ENCODE results near the gene SLC38A3. TPM values are rescaled to one million over a fixed set of nuclear protein-coding genes. Genes with fewer than 3 reads are reported as not detected.

The SLC38A3 gene
- total RNA-seq, 2 experiments from 2014 or later, result not detected

GRCh38 chr3:50189989-50190388, 15.1 kb upstream of the SLC38A3 start:
- ChIA-PET CTCF (interaction anchor here (0.6 to 3.7 kb wide), 6 partner anchors 20 to 163 kb away, joined by 3 to 34 read pairs (median 4); no protein-coding TSS in a partner anchor), POLR2A (interaction anchor here (1.2 kb wide), 1 partner anchor 64 kb away, joined by 3 read pairs; no protein-coding TSS in a partner anchor)
- Mint-ChIP-seq H3K4me1 (peaks cover 11% of the 10 kb centered on the region), H3K27ac (no peak overlapping the region), H3K4me3 (no peak overlapping the region), H3K27me3 (peaks cover 16% of the 10 kb centered on the region), H3K36me3 (ENCODE audit: low read depth) (no peaks in the 10 kb centered on the region), H3K9me3 (no peaks in the 10 kb centered on the region)
- no peak for DNase-seq

- Mint-ChIP-seq H3K4me3 (no peak within 1 kb of the TSS), H3K4me1 (peaks cover 12% of the 10 kb centered on the region), H3K36me3 (ENCODE audit: low read depth) (no peaks in the 10 kb centered on the region), H3K9me3 (no peaks in the 10 kb centered on the region), H3K27me3 (peaks cover 19% of the 10 kb centered on the region), H3K27ac (no peak within 1 kb of the TSS)
- POLR2A ChIA-PET, result no interaction called here
- no peak for DNase-seq
- CTCF ChIA-PET, result interaction anchor here (0.6 to 3.7 kb wide), 7 partner anchors 13 to 162 kb away, joined by 3 to 34 read pairs (median 5); no protein-coding TSS in a partner anchor
Observed at GRCh38 chr3:50190936-50191660, 14.0 kb upstream of the SLC38A3 start, which contains the start of gene GNAT1. Gene GNAT1, plus strand, starts transcription at chr3:50191610. Its CDS starts 116 bp downstream, at chr3:50191726.

GRCh38 chr3:50192124-50192523, 12.9 kb upstream of the SLC38A3 start:
- no peak for DNase-seq
- Mint-ChIP-seq H3K4me3 (no peak overlapping the region), H3K27ac (no peak overlapping the region), H3K36me3 (ENCODE audit: low read depth) (no peaks in the 10 kb centered on the region), H3K4me1 (peaks cover 12% of the 10 kb centered on the region), H3K27me3 (peaks cover 25% of the 10 kb centered on the region), H3K9me3 (no peaks in the 10 kb centered on the region)
- CTCF ChIA-PET, result interaction anchor here (0.7 to 5.1 kb wide), 12 partner anchors 12 to 108 kb away, joined by 3 to 56 read pairs (median 3); partner anchors contain the start of gene LSMEM2
- POLR2A ChIA-PET, result interaction anchor here (4.8 kb wide), 1 partner anchor 35 kb away, joined by 42 read pairs; no protein-coding TSS in a partner anchor

GRCh38 chr3:50192689-50193141, 12.4 kb upstream of the SLC38A3 start:
- peaks cover 25% of the 10 kb centered on the region for H3K27me3 Mint-ChIP-seq
- ChIA-PET CTCF (interaction anchor here (0.7 to 5.1 kb wide), 11 partner anchors 14 to 107 kb away, joined by 3 to 56 read pairs (median 3); partner anchors contain the start of gene LSMEM2), POLR2A (interaction anchor here (4.8 kb wide), 1 partner anchor 35 kb away, joined by 42 read pairs; no protein-coding TSS in a partner anchor)
- peaks cover 12% of the 10 kb centered on the region for H3K4me1 Mint-ChIP-seq
- H3K27ac Mint-ChIP-seq, result no peak overlapping the region
- H3K36me3 Mint-ChIP-seq (ENCODE audit: low read depth), result no peaks in the 10 kb centered on the region
- H3K4me3 Mint-ChIP-seq, result no peak overlapping the region
- no peaks in the 10 kb centered on the region for H3K9me3 Mint-ChIP-seq
- peak; percentile 85 for DNase-seq

GRCh38 chr3:50193286-50193685, 11.8 kb upstream of the SLC38A3 start:
- DNase-seq, result no peak
- Mint-ChIP-seq H3K9me3 (no peaks in the 10 kb centered on the region), H3K27ac (no peak overlapping the region), H3K4me1 (peaks cover 12% of the 10 kb centered on the region), H3K36me3 (ENCODE audit: low read depth) (no peaks in the 10 kb centered on the region), H3K27me3 (peaks cover 25% of the 10 kb centered on the region), H3K4me3 (no peak overlapping the region)
- ChIA-PET CTCF (interaction anchor here (1.3 to 5.1 kb wide), 5 partner anchors 19 to 85 kb away, joined by 3 to 101 read pairs (median 35); partner anchors contain the start of gene LSMEM2), POLR2A (interaction anchor here (2.0 to 4.8 kb wide), 3 partner anchors 10 to 78 kb away, joined by 8 to 42 read pairs (median 12); no protein-coding TSS in a partner anchor)

- CTCF ChIA-PET, result interaction anchor here (1.1 to 5.1 kb wide), 10 partner anchors 12 to 131 kb away, joined by 3 to 101 read pairs (median 9); partner anchors contain the start of gene GNAI2
- DNase-seq, result no peak
- POLR2A ChIA-PET, result interaction anchor here (2.0 to 4.8 kb wide), 3 partner anchors 10 to 77 kb away, joined by 8 to 42 read pairs (median 12); no protein-coding TSS in a partner anchor
- Mint-ChIP-seq H3K4me1 (peaks cover 12% of the 10 kb centered on the region), H3K36me3 (ENCODE audit: low read depth) (no peaks in the 10 kb centered on the region), H3K27ac (no peak overlapping the region), H3K9me3 (no peaks in the 10 kb centered on the region), H3K27me3 (peaks cover 25% of the 10 kb centered on the region), H3K4me3 (no peak overlapping the region)
Observed at GRCh38 chr3:50193746-50194127, 11.3 kb upstream of the SLC38A3 start.

- peaks cover 27% of the 10 kb centered on the region for H3K27me3 Mint-ChIP-seq
- peaks cover 12% of the 10 kb centered on the region for H3K4me1 Mint-ChIP-seq
- H3K27ac Mint-ChIP-seq, result no peak overlapping the region
- H3K4me3 Mint-ChIP-seq, result peak overlapping the region; percentile 17
- CTCF ChIA-PET, result interaction anchor here (0.6 to 5.1 kb wide), 20 partner anchors 9 to 148 kb away, joined by 3 to 101 read pairs (median 5); partner anchors contain the start of gene GNAI2
- no peaks in the 10 kb centered on the region for H3K36me3 Mint-ChIP-seq (ENCODE audit: low read depth)
- POLR2A ChIA-PET, result interaction anchor here (0.9 to 4.8 kb wide), 6 partner anchors 9 to 77 kb away, joined by 3 to 42 read pairs (median 7); no protein-coding TSS in a partner anchor
- no peaks in the 10 kb centered on the region for H3K9me3 Mint-ChIP-seq
- peak; percentile 80 for DNase-seq
Observed at GRCh38 chr3:50194128-50194902, 10.8 kb upstream of the SLC38A3 start.

- Mint-ChIP-seq H3K27ac (no peak overlapping the region), H3K4me1 (peaks cover 12% of the 10 kb centered on the region), H3K36me3 (ENCODE audit: low read depth) (no peaks in the 10 kb centered on the region), H3K9me3 (no peaks in the 10 kb centered on the region), H3K4me3 (no peak overlapping the region), H3K27me3 (peaks cover 27% of the 10 kb centered on the region)
- CTCF ChIA-PET, result interaction anchor here (0.6 to 5.1 kb wide), 21 partner anchors 8 to 849 kb away, joined by 3 to 101 read pairs (median 4); partner anchors contain the start of gene GNAI2
- POLR2A ChIA-PET, result interaction anchor here (0.9 to 4.8 kb wide), 6 partner anchors 8 to 76 kb away, joined by 3 to 42 read pairs (median 7); no protein-coding TSS in a partner anchor
- peak; percentile 50 for DNase-seq
Observed at GRCh38 chr3:50194903-50195500, 10.1 kb upstream of the SLC38A3 start.

GRCh38 chr3:50195501-50196252, 9.4 kb upstream of the SLC38A3 start:
- Mint-ChIP-seq H3K4me1 (peaks cover 12% of the 10 kb centered on the region), H3K27me3 (peaks cover 27% of the 10 kb centered on the region), H3K4me3 (no peak overlapping the region), H3K9me3 (no peaks in the 10 kb centered on the region), H3K27ac (no peak overlapping the region), H3K36me3 (ENCODE audit: low read depth) (no peaks in the 10 kb centered on the region)
- no peak for DNase-seq
- CTCF ChIA-PET, result interaction anchor here (0.6 to 5.1 kb wide), 19 partner anchors 9 to 849 kb away, joined by 3 to 101 read pairs (median 4); partner anchors contain the start of genes GNAI2 and SLC38A3
- POLR2A ChIA-PET, result interaction anchor here (0.6 to 4.8 kb wide), 5 partner anchors 8 to 75 kb away, joined by 4 to 42 read pairs (median 8); no protein-coding TSS in a partner anchor

- H3K36me3 Mint-ChIP-seq (ENCODE audit: low read depth), result no peaks in the 10 kb centered on the region
- peaks cover 12% of the 10 kb centered on the region for H3K4me1 Mint-ChIP-seq
- no peaks in the 10 kb centered on the region for H3K9me3 Mint-ChIP-seq
- H3K27ac Mint-ChIP-seq, result no peak overlapping the region
- H3K27me3 Mint-ChIP-seq, result peaks cover 33% of the 10 kb centered on the region
- no peak for DNase-seq
- ChIA-PET POLR2A (interaction anchor here (0.6 to 4.8 kb wide), 2 partner anchors 31 kb away, joined by 4 to 42 read pairs; no protein-coding TSS in a partner anchor), CTCF (interaction anchor here (0.6 to 5.1 kb wide), 8 partner anchors 8 to 125 kb away, joined by 3 to 101 read pairs (median 11); partner anchors contain the start of gene SLC38A3)
- no peak overlapping the region for H3K4me3 Mint-ChIP-seq
Observed at GRCh38 chr3:50196253-50196801, 8.7 kb upstream of the SLC38A3 start.

Measured in activated CD4-positive, alpha-beta memory T cell treated with anti-CD3 and anti-CD28 coated beads, Interleukin-2, amount 10 ng/mL, durations not matched to agents 7 days and 5 days (primary cell).